GM12873 (cell line): ENCODE measurements around the gene CLK3.

ENCODE experiments used
- TF ChIP-seq, protein P1 (sequence below): IDR thresholded peaks from 2 replicates; pipeline ENCODE4 v1.5.1; 2012; ENCODE audit warnings: low read depth, mild to moderate bottlenecking, moderate library complexity, low read length, control low read depth; ENCODE audit not compliant: insufficient read depth; ENCODE audit errors: missing control alignments

CLK3 gene

DNA sequence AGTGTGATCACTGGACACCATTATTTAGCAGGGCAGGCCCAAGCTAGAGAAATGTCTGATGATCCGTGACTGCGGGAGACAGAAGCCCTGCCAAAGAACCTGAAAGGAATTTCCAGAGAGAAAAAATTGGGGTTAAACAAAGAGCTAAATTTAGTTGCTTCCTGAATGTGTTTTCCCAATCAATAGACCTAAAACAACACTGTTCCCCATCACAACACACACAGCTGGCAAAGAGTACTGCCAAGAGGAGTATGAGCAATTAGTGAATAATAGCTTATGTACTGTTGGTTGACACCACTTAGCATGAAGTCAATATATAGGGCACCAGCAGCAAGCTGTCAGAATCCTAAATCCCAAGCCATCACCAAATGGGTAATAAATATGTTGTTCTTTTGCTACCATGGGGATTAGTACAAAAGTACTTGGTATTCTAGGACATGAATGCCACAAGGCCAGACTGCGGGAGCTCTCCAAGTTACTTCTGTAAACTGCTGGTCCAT lies 35.7 kb downstream of the CLK3 start:
- TF ChIP-seq, protein P1, sequence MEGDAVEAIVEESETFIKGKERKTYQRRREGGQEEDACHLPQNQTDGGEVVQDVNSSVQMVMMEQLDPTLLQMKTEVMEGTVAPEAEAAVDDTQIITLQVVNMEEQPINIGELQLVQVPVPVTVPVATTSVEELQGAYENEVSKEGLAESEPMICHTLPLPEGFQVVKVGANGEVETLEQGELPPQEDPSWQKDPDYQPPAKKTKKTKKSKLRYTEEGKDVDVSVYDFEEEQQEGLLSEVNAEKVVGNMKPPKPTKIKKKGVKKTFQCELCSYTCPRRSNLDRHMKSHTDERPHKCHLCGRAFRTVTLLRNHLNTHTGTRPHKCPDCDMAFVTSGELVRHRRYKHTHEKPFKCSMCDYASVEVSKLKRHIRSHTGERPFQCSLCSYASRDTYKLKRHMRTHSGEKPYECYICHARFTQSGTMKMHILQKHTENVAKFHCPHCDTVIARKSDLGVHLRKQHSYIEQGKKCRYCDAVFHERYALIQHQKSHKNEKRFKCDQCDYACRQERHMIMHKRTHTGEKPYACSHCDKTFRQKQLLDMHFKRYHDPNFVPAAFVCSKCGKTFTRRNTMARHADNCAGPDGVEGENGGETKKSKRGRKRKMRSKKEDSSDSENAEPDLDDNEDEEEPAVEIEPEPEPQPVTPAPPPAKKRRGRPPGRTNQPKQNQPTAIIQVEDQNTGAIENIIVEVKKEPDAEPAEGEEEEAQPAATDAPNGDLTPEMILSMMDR: no peak

DNA sequence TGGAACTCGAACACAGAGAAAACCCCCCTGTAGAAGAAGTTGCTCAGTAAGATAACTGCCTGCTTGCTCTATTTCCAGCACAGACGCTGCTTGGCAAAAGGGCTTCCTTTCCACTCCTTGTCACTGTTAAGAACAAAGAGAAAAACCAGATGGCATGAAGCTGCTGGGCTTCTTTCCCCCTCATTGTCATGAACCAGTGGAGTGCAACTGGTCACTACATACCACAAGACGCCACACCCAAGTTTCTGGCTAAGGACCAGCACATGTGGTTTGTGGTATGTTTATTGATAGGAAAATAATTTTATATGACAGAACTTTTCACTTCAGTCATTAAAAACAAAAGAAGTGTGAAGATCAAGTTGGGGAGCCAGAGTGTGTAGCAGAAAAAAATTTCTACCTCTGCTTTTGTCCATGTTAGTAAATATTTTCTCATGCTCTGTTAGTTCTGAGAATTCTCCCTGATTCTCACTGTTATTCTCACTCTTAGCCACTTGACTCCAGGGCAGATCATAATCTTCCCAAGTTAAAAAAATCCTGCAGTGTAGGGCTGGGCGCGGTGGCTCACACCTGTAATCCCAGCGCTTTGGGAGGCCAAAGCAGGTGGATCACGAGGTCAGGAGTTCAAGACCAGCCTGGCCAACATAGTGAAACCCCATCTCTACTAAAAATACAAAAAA lies 37.9 kb downstream of the CLK3 start:
- TF ChIP-seq, protein P1: no peak

DNA sequence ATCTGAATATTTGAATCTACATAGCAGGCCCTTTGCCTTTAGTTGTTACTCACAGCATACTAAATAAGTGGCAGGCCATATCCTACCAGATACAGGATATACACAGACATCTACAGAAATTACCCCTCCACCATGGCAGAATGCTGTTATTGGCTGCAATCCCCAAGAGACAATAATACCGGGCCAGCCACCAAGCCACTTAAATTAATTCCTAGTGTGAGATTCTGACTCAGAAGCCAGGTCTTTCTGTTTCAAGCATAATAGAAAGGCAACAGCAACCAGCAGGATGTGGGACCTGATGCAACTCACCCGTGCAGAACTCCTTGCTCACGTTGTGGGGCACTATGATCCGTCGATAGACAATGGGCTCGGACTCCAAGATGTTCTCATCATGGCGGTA lies 39.8 kb downstream of the CLK3 start:
- TF ChIP-seq, protein P1: no peak

DNA sequence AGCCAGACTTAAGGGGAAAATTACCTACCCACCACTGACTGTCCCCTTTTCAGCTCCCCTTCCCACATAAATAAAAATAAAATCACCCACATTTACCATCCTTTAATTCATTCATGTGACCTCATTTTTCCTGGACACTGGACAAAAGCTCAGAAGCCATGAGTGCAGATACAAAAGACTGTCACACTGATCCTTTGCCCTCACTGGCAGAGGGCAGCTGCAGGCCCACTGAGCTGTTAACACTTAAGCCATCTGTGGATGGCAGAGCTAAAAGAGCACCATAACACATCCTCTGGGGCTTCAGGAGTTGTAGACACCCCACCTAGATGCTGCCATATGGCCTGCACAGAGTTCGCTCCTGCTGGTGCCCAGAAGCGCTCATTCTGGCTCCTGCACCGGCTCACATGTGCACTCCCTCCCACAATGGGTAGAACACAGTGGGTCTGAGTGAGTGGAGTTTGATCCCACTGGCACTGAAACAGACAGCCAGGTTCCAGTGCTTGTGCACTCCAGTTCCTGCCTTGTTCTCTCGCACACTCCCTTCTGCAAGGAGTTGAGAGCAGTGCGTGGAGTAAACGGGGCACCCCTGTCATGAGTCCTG lies 41.4 kb downstream of the CLK3 start:
- TF ChIP-seq, protein P1: no peak

DNA sequence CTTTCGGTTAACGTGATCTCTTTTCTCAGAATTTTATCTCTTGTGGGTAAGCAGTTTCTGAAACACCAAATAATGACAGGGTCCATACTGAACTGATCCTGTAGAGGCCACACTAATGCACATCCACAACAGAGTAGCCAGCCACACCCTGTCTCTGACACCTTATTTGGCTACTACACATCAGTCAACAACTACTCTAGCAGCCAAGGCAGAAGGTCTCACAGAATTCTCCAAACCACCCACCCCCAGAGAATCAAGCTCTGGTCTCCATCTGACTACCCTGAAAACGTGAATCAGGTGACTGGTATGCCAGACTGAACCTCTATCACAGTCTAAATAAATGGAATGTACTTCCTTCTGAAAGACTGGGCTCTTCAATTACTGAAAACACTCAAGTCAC lies 42.2 kb downstream of the CLK3 start:
- TF ChIP-seq, protein P1: no peak

DNA sequence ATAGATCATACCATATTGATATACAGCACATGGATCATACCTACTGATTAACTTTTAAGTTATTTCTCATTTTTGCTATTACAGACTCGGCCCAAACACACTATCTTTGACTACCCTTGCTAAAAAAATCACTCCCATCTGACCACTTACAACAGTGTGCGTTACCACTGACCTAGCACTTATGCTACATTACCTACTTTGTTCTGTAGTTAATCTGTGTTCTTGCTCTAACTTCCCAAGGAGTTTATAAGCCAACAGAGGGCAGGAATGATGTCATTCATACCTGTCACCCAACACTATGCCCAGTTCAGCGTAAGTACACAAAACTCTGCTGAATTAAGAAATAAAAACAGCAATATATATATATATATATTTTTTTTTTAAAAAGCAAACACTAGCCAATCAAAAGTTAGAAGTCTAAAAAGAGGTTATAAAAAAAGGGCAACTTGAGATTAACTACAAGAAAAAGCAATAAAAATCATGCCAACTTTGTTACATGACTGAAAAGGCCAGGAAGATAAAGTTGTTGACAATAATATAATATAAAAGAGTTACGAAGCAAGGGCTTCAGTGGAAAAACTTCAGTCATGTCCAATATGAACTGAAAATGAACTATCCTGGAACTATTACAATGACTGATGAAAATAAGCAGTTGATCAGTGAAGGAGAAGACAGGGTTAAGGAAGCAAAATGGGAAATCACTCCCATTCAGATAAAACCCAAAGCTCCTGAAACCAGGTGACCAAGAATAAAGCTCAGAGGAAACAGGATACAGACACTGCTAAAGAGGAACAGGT lies 46.6 kb downstream of the CLK3 start:
- TF ChIP-seq, protein P1: no peak

DNA sequence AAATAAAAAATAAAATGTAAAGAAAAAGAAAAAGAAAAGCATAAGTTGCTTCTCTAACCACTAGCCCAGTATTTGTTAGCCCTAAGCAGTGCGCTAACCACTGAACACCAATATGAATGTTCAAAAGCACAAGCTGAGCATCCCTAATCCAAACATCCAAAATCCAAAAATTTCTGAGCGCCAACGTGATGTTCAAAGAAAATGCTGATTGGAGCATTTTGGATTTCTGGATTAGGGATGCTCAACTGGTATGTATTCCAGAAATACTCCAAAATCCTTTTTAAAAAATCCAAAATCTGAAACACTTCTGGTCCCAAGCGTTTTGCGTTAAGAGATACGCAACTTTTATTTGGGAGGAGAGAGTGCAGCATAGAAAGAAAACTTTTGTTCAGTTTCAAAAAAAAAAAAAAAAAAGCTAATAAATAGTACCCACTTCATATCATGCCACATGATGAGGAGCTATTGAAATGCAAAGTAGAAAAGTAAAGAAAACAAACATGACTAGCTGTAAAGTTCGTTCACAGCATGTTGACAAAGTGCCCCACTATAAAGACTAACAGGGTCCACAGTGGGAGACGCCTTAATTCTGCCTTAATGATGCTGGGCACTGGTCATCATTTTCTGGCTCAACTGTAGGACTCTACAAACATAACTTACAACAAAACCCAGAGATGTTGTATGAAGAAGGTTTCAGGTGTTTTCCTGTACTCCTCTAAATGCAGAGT lies 47.8 kb downstream of the CLK3 start:
- TF ChIP-seq, protein P1: no peak
